Heart left ventricle (tissue), 13 donors: ENCODE results near the gene G6PC3.

Source experiments
- CTCF ChIP-seq, 12 donors: fragments of 200-600 bp; sonication (generic) in 4 of 12; IDR thresholded peaks; one replicate each; pipeline versions ENCODE4 v1.5.0 to v1.8.0; 2018 to 2022; ENCODE audit warnings: antibody characterized with exemption in 12 of 12, mild to moderate bottlenecking in 5 of 12
- POLR2A ChIP-seq, 2 donors: fragments of 450-650 bp; IDR thresholded peaks; one replicate each; pipeline ENCODE4 v1.6.1; 2017; ENCODE audit warnings: antibody characterized with exemption in 2 of 2, mild to moderate bottlenecking in 2 of 2, moderate library complexity in 2 of 2
- donor health status: ischemic (EF 13 %, LVEDD 7.1; RV severe dilation, severe dysfunction).
- donor health status: DM: no; HTN: yes; CAD: no.
- donor health status: DM: no; HTN: no; CAD: no.
- donor health status: ischemic (EF 25% LVEDD 6.9; RV normal size, moderate dysfunction).
- donor health status: ischemic (EF 25% LVEDD 5.7; RV mildly dilated, moderate dysfunction).
- donor health status: ischemic (EF 35%, LVEDD 5.7; RV mildly dilated, moderate dysfunction).
- donor health status: nonischemic (EF 11% LVEDD 7.7; RV severe dilation, severe dysfunction).
- donor health status: DM: yes; HTN: yes; CAD: no.
- donor health status: PGD.
- donor health status: ischemic (EF 29% LVEDD 5.4; RV normal size, mild dysfunction).
- donor health status: nonischemic (EF 23%, LVEDD 6.1; RV moderate dilation, normal function).

GRCh38 chr17:44095388-44095646, 24.8 kb downstream of the G6PC3 start:
- TF ChIP-seq CTCF (IDR thresholded peaks at IDR 0.05) (no peak), POLR2A (IDR thresholded peaks at IDR 0.05) (no peak)
